Uterus (tissue), 2 donors: ENCODE data around the gene FEZF1.

Experiments
- CTCF ChIP-seq, 4 experiments: fragments of 200-600 bp in 2 of 4; fragments of 450-650 bp in 2 of 4; sonication (generic) in 2 of 4; IDR thresholded peaks; one replicate each; pipeline ENCODE4 v1.5.1; 2016 to 2019; ENCODE audit warnings: antibody characterized with exemption in 4 of 4, mild to moderate bottlenecking in 2 of 4, moderate library complexity in 1 of 4
- POLR2A ChIP-seq, 2 donors: fragments of 450-650 bp; IDR thresholded peaks; one replicate each; pipeline ENCODE4 v1.6.1; 2016; ENCODE audit warnings: antibody characterized with exemption in 2 of 2, mild to moderate bottlenecking in 1 of 2, moderate library complexity in 1 of 2

- TF ChIP-seq POLR2A (IDR thresholded peaks at IDR 0.05) (no peak), CTCF (IDR thresholded peaks at IDR 0.05) (no peak)
Observed at GRCh38 chr7:122339145-122339904, 34.8 kb upstream of the FEZF1 start.
